Tibial artery (tissue), 4 donors: ENCODE measurements around the gene DTNB.

ENCODE experiments used
- DNase-seq, 2 donors: peaks; one replicate each; pipeline ENCODE4 v3.0.0-alpha.2; 2019
- H3K27ac ChIP-seq, 2 donors: fragments of 200-600 bp; sonication (generic) in 1 of 2; 1 replicate in 1 of 2; 2 replicates in 1 of 2; pipeline ENCODE4 v1.5.1; 2018 to 2019; ENCODE audit warnings: mild to moderate bottlenecking in 1 of 2
- H3K27me3 ChIP-seq, 2 donors: fragments of 200-600 bp; sonication (generic) in 1 of 2; one replicate each; pipeline versions ENCODE4 v1.5.1 to v1.6.0; 2016 to 2019
- H3K36me3 ChIP-seq, 3 donors: fragments of 200-600 bp; sonication (generic) in 2 of 3; one replicate each; pipeline ENCODE4 v1.5.1; 2016 to 2019; ENCODE audit warnings: mild to moderate bottlenecking in 2 of 3
- H3K4me1 ChIP-seq, 4 donors: fragments of 200-600 bp; sonication (generic) in 2 of 4; 1 replicate in 3 of 4; 2 replicates in 1 of 4; pipeline ENCODE4 v1.5.1; 2016 to 2019
- H3K4me3 ChIP-seq, 2 donors: fragments of 200-600 bp; sonication (generic) in 1 of 2; 1 replicate in 1 of 2; 2 replicates in 1 of 2; pipeline ENCODE4 v1.5.1; 2018 to 2019; ENCODE audit warnings: mild to moderate bottlenecking in 2 of 2
- H3K9me3 ChIP-seq, 3 donors: fragments of 200-600 bp; sonication (generic) in 1 of 3; one replicate each; pipeline ENCODE4 v1.5.1; 2016 to 2019
- CTCF ChIP-seq, 2 experiments: fragments of 200-600 bp in 1 of 2; fragments of 450-650 bp in 1 of 2; IDR thresholded peaks; one replicate each; pipeline ENCODE4 v1.5.1; 2017 to 2019; ENCODE audit warnings: antibody characterized with exemption in 2 of 2, mild to moderate bottlenecking in 1 of 2, moderate library complexity in 1 of 2
- intact Hi-C: fragments of 100-400 bp; cut with DNase I; formaldehyde crosslinking; loops from one replicate; pipeline ENCODE4 v1.15.0; 2023; ENCODE audit warnings: low total_unique reads

Gene DTNB

GRCh38 chr2:25335971-25336370 is 337.4 kb downstream of the DTNB start:
- no peak for DNase-seq
- Histone ChIP-seq H3K36me3 (no peaks in the 10 kb centered on the region), H3K4me3 (no peak overlapping the region), H3K27ac (no peak overlapping the region), H3K27me3 (no peaks in the 10 kb centered on the region), H3K9me3 (no peaks in the 10 kb centered on the region), H3K4me1 (peaks cover 0 to 59% (median 38%) of the 10 kb centered on the region in 4 donors)
- TF ChIP-seq CTCF (IDR thresholded peaks at IDR 0.05) = no peak
- intact Hi-C loops = no loop called here

GRCh38 chr2:25335204-25335603 is 338.2 kb downstream of the DTNB start:
- no peak for TF ChIP-seq CTCF (IDR thresholded peaks at IDR 0.05)
- no peaks in the 10 kb centered on the region for H3K9me3 ChIP-seq
- no peaks in the 10 kb centered on the region for H3K27me3 ChIP-seq
- no peak overlapping the region for H3K4me3 ChIP-seq
- no peak overlapping the region for H3K27ac ChIP-seq
- DNase-seq = no peak
- no peaks in the 10 kb centered on the region for H3K36me3 ChIP-seq
- H3K4me1 ChIP-seq = peaks cover 0 to 63% (median 36%) of the 10 kb centered on the region in 4 donors
- intact Hi-C loops = no loop called here

DNA sequence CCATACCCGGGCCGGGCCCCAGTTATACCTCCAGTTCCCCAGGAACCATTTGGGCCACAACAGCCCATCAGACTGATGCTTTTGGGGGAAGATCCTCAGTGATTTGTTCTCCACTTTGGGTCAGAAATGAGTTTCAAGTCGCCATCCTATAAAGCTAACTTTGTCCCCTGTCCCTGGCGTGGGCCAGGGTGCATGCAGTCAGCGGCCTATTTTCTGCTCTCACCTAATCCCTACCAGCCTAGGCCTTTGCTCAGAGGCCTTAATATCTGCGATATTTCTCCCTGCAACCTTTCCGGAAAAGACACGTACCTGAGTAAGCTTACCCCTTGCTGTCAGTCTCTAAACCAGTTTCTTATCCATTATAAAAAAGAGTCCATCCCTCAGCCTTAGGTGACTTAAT is 338.9 kb downstream of the DTNB start:
- no peak for TF ChIP-seq CTCF (IDR thresholded peaks at IDR 0.05)
- no peak overlapping the region for H3K4me3 ChIP-seq
- H3K27ac ChIP-seq = no peak overlapping the region
- H3K36me3 ChIP-seq = no peaks in the 10 kb centered on the region
- H3K9me3 ChIP-seq = no peaks in the 10 kb centered on the region
- no peaks in the 10 kb centered on the region for H3K27me3 ChIP-seq
- peaks cover 0 to 62% (median 33%) of the 10 kb centered on the region in 4 donors for H3K4me1 ChIP-seq
- intact Hi-C loops = no loop called here
- no peak for DNase-seq

- no peaks in the 10 kb centered on the region for H3K27me3 ChIP-seq
- H3K36me3 ChIP-seq = no peaks in the 10 kb centered on the region
- no peak overlapping the region for H3K4me3 ChIP-seq
- H3K27ac ChIP-seq = no peak overlapping the region
- no peak for TF ChIP-seq CTCF (IDR thresholded peaks at IDR 0.05)
- H3K9me3 ChIP-seq = no peaks in the 10 kb centered on the region
- no peak for DNase-seq
- intact Hi-C loops = no loop called here
- peaks cover 0 to 62% (median 33%) of the 10 kb centered on the region in 4 donors for H3K4me1 ChIP-seq
Observed at GRCh38 chr2:25333981-25334380, 339.4 kb downstream of the DTNB start.

- H3K4me3 ChIP-seq = no peak overlapping the region
- DNase-seq = no peak
- no peaks in the 10 kb centered on the region for H3K9me3 ChIP-seq
- H3K27me3 ChIP-seq = no peaks in the 10 kb centered on the region
- no peak for TF ChIP-seq CTCF (IDR thresholded peaks at IDR 0.05)
- intact Hi-C loops = no loop called here
- no peak overlapping the region for H3K27ac ChIP-seq
- H3K36me3 ChIP-seq = no peaks in the 10 kb centered on the region
- H3K4me1 ChIP-seq = peaks cover 0 to 53% (median 27%) of the 10 kb centered on the region in 4 donors
Observed at GRCh38 chr2:25332571-25332970, 340.8 kb downstream of the DTNB start.
